OCI-M2 (cell line): Measurements from ENCODE around the gene HNRNPAB.
"Not testable (repeated sequence)": the region's sequence is repeated elsewhere in the genome, so short reads cannot be mapped to it uniquely, and the experiment has no call there.

Experiments
- DNase-seq: peaks from one replicate; lab custom pipeline; 2025; ENCODE audit not compliant: unreplicated experiment; lab: John Stamatoyannopoulos, UW

The HNRNPAB gene

GRCh38 chr5:178241688-178242231, 37.4 kb downstream of the HNRNPAB start:
- DNase-seq: no peak

- no peak for DNase-seq
These were observed 38.1 kb downstream of the HNRNPAB start for GRCh38 chr5:178242416-178242815.

- no peak for DNase-seq
These were observed 40.2 kb downstream of the HNRNPAB start for GRCh38 chr5:178244576-178244975.

- no peak for DNase-seq
These were observed 41.1 kb downstream of the HNRNPAB start for GRCh38 chr5:178245389-178245788.

- no peak for DNase-seq
These were observed 42.4 kb downstream of the HNRNPAB start for GRCh38 chr5:178246624-178247279.

GRCh38 chr5:178247481-178248456, 43.4 kb downstream of the HNRNPAB start:
- DNase-seq: no peak

GRCh38 chr5:178248750-178249149, 44.4 kb downstream of the HNRNPAB start:
- no peak for DNase-seq

GRCh38 chr5:178249191-178249989, 45.1 kb downstream of the HNRNPAB start:
- no peak for DNase-seq

- no peak for DNase-seq
These were observed 45.9 kb downstream of the HNRNPAB start for GRCh38 chr5:178250263-178250662.

- no peak for DNase-seq
These were observed 47.9 kb downstream of the HNRNPAB start for GRCh38 chr5:178252258-178252657.

GRCh38 chr5:178253632-178254031, 49.3 kb downstream of the HNRNPAB start:
- DNase-seq: not testable (repeated sequence)

- no peak for DNase-seq
These were observed 52.4 kb downstream of the HNRNPAB start for GRCh38 chr5:178256746-178257145.

- DNase-seq: no peak
These were observed 53.3 kb downstream of the HNRNPAB start for GRCh38 chr5:178257650-178258049.

- DNase-seq: no peak
These were observed 55.5 kb downstream of the HNRNPAB start for GRCh38 chr5:178259623-178260536.
